Upper lobe of right lung (tissue), 1 donor: ENCODE results near the gene YTHDF1. TPM values are rescaled to one million over a fixed set of nuclear protein-coding genes. Genes with fewer than 3 reads are reported as not detected.
"Not testable (repeated sequence)": the region's sequence is repeated elsewhere in the genome, so short reads cannot be mapped to it uniquely, and the experiment has no call there.

Source experiments
- ATAC-seq: fragments of 200-7000 bp; cut with Tn5 transposase; one replicate; pipeline ENCODE4 v1.9.1; 2020; ENCODE audit warnings: mild to moderate bottlenecking, moderate library complexity
- DNase-seq: peaks from one replicate; pipeline ENCODE4 v3.0.0-alpha.2; 2020
- H3K27ac ChIP-seq: fragments of 200-600 bp; one replicate; pipeline ENCODE4 v1.8.0; 2022
- H3K27me3 ChIP-seq: fragments of 200-600 bp; one replicate; pipeline ENCODE4 v1.8.0; 2022; ENCODE audit warnings: mild to moderate bottlenecking
- H3K36me3 ChIP-seq: fragments of 200-600 bp; one replicate; pipeline ENCODE4 v1.8.0; 2022
- H3K4me1 ChIP-seq: fragments of 200-600 bp; one replicate; pipeline ENCODE4 v1.8.0; 2022
- H3K4me3 ChIP-seq: fragments of 200-600 bp; one replicate; pipeline ENCODE4 v1.8.0; 2022; ENCODE audit warnings: mild to moderate bottlenecking
- H3K9me3 ChIP-seq: fragments of 200-600 bp; one replicate; pipeline ENCODE4 v1.8.0; 2022
- intact Hi-C: fragments of 100-400 bp; cut with DNase I; formaldehyde crosslinking; loops from one replicate; pipeline ENCODE4 v1.11.0; 2022
- total RNA-seq: library from RNA; stranded (reverse); fragmentation: NEBNext Ultra II Directional; extraction: Animal tissue kit (Norgen Biotek cat#: 25700); gene quantifications from one replicate; pipeline ENCODE4 v1.2.1, GENCODE V29; 2021
- TF ChIP-seq, protein P1 (sequence below): fragments of 200-600 bp; IDR thresholded peaks from one replicate; pipeline ENCODE4 v1.8.0; 2022; ENCODE audit warnings: antibody characterized with exemption
- donor health status: DM: no; HTN: yes; CAD: no; lungs with severe emphysema.

YTHDF1 gene
- total RNA-seq, 1 donor from 2014 or later, result 36.9 TPM

DNA sequence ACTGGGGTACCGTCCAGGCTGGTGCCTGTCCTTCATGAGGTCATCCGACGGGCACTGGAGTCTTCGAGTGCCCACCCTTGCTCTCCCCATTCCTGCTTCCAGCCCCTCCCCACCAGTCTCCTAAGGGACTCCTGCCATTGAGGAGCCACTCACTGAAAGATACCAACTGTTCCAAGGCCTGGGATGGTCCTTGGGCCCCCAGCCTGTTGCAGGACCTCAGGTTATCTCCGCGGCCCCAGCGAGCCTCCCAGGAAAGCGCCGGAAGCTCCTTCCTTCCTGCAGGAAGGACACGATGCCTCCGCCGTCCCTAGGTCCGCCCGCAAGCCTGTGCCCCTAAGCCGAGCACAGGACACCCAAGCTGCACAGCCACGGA, 37.1 kb upstream of the YTHDF1 start:
- Histone ChIP-seq H3K36me3 (no peaks in the 10 kb centered on the region), H3K27me3 (peaks cover 70% of the 10 kb centered on the region), H3K27ac (no peak overlapping the region), H3K4me1 (peaks cover 6% of the 10 kb centered on the region), H3K9me3 (no peaks in the 10 kb centered on the region), H3K4me3 (no peak overlapping the region)
- intact Hi-C loops, result no loop called here
- no peak for DNase-seq
- no peak for ATAC-seq
- TF ChIP-seq, protein P1, sequence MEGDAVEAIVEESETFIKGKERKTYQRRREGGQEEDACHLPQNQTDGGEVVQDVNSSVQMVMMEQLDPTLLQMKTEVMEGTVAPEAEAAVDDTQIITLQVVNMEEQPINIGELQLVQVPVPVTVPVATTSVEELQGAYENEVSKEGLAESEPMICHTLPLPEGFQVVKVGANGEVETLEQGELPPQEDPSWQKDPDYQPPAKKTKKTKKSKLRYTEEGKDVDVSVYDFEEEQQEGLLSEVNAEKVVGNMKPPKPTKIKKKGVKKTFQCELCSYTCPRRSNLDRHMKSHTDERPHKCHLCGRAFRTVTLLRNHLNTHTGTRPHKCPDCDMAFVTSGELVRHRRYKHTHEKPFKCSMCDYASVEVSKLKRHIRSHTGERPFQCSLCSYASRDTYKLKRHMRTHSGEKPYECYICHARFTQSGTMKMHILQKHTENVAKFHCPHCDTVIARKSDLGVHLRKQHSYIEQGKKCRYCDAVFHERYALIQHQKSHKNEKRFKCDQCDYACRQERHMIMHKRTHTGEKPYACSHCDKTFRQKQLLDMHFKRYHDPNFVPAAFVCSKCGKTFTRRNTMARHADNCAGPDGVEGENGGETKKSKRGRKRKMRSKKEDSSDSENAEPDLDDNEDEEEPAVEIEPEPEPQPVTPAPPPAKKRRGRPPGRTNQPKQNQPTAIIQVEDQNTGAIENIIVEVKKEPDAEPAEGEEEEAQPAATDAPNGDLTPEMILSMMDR, result no peak

DNA sequence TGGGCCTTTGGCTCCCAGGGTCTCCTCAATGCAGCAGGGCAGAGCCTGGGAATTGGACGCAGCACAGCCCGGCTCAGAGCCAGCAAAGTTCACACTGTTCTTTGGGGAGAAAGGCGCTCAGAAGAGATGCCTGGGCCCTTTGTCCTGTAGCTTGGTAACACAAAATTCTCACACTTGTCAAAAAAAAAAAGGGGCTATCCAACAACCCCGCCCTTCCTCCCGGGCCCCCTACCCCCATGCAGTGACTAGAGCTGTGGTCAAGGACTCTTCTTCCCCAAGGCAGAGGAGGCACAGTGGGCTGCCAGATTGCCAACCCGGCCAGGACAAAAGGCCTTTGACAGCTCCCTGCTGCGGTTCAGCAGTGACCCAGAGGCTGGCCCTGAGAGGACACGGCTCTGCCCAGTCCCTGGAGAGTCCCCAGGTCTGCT, 36.4 kb upstream of the YTHDF1 start:
- intact Hi-C loops, result no loop called here
- no peaks in the 10 kb centered on the region for H3K9me3 ChIP-seq
- no peak overlapping the region for H3K27ac ChIP-seq
- TF ChIP-seq, protein P1, result no peak
- no peak overlapping the region for H3K4me3 ChIP-seq
- peaks cover 6% of the 10 kb centered on the region for H3K4me1 ChIP-seq
- no peak for ATAC-seq
- no peaks in the 10 kb centered on the region for H3K36me3 ChIP-seq
- no peak for DNase-seq
- peaks cover 75% of the 10 kb centered on the region for H3K27me3 ChIP-seq

DNA sequence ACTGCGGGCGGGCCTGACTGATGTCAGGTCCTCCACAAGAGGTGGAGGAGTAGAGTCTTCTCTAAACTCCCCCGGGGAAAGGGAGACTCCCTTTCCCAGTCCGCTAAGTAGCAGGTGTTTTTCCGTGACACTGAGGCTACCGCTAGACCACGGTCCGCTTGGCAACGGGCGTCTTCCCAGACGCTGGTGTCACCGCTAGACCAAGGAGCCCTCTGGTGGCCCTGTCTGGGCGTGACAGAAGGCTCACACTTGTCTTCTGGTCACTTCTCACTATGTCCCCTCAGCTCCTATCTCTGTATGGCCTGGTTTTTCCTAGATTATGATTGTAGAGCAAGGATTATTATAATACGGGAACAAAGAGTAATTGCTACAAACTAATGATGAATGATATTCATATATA, 35.4 kb upstream of the YTHDF1 start:
- intact Hi-C loops, H3K4me1 ChIP-seq, DNase-seq, H3K36me3 ChIP-seq, H3K27ac ChIP-seq, H3K4me3 ChIP-seq, ATAC-seq, H3K9me3 ChIP-seq: not testable (repeated sequence)
- H3K27me3 ChIP-seq, result peaks cover 80% of the 10 kb centered on the region

DNA sequence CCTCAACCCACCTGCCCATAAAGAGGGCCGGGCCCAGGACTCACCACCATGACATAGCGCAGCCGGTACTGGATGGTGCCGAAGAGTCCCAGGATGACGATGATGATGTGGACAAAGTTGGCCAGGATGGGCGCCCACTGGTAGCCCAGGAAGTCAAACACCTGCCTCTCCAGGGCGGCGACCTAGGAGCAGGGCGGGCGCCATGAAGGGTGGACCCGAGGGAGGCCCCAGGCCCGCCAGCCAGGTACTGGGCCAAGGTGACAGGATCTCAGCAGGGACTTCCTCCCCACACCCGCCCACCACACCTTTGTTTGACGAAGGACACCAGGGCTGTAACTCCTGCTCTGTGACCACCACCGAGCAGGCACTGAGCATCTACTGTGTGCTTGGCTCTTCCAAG, 34.0 kb upstream of the YTHDF1 start:
- DNase-seq (no peak), ATAC-seq (no peak)
- no peaks in the 10 kb centered on the region for H3K9me3 ChIP-seq
- intact Hi-C loops, result no loop called here
- H3K27ac ChIP-seq, result no peak overlapping the region
- H3K4me1 ChIP-seq, result peaks cover 6% of the 10 kb centered on the region
- TF ChIP-seq, protein P1, result no peak
- no peaks in the 10 kb centered on the region for H3K36me3 ChIP-seq
- H3K27me3 ChIP-seq, result peaks cover 66% of the 10 kb centered on the region
- no peak overlapping the region for H3K4me3 ChIP-seq

DNA sequence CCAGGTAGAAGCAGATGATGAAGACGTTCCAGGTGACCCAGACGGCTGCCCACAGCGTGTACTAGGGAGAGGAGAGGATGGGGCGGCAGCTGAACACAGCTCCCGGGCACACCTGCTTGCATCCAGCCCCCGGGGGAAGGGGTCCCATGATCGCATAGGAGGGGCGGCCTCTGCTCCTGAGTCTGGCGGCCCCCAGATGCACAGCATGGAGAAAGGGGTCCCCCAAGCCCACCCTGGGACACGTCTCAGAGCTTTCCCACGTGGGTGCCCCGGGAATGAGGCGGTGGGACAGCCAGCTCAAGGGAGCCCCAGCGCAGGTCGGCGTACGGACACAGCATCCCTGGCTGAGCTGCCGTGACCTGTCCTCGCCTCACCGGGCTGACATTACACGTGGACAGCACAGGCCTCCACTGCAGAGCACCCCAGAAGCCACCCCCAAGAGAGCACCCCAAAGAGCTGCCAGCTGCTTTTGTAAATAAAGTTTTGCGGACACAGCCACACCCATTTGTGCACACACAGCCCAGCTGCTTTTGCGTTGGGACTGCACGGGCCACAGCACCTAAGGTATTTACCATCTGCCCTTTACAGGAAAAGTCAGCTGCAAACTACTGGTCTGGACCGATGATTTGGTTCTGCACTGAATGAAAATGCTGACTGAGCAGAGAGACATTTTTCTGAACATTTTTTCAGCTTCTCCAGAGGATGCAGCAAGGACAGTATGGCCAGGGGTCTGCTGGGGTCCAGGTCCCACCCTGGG, 33.1 kb upstream of the YTHDF1 start:
- no peaks in the 10 kb centered on the region for H3K9me3 ChIP-seq
- H3K27ac ChIP-seq, result no peak overlapping the region
- no peak for ATAC-seq
- H3K36me3 ChIP-seq, result no peaks in the 10 kb centered on the region
- H3K4me3 ChIP-seq, result no peak overlapping the region
- peaks cover 57% of the 10 kb centered on the region for H3K27me3 ChIP-seq
- peaks cover 6% of the 10 kb centered on the region for H3K4me1 ChIP-seq
- DNase-seq, result no peak
- intact Hi-C loops, result no loop called here
- TF ChIP-seq, protein P1, result no peak

DNA sequence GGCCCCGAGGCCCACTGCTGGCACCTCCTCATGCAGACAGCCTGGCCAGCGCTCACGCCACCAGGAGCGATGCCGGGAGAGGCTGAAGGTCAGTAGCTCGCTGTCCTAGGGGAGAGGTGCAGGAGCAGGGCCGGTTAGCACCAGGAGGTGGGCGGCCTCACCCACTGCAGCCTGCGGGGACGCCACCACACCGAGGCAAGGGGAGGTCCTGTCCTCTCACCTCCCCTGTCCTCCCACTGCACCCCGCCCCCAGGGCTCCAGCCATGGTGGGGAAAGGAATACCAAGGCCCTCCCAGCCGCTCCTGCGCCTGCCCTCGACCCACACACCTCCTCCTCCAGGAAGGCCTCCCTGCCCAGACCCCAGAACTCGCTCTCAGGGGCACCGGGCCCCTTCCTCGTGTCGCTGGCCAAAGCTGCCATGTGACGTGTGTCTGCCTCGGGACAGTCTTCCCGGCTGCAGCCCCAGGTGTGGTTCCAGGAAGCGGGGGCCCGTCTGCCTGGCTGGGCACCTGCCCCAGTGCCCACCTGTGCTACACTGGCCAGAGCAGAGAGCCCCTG, 31.8 kb upstream of the YTHDF1 start:
- DNase-seq, result no peak
- H3K27me3 ChIP-seq, result peaks cover 45% of the 10 kb centered on the region
- intact Hi-C loops, result no loop called here

More for the DNA sequence above, 31.8 kb upstream of the YTHDF1 start:
- TF ChIP-seq, protein P1, result no peak
- H3K27ac ChIP-seq, result no peak overlapping the region
- ATAC-seq, result no peak
- no peak overlapping the region for H3K4me3 ChIP-seq
- no peaks in the 10 kb centered on the region for H3K36me3 ChIP-seq
- no peaks in the 10 kb centered on the region for H3K9me3 ChIP-seq
- H3K4me1 ChIP-seq, result no peaks in the 10 kb centered on the region
